ENCODE data around the gene CGN.
"Not testable (repeated sequence)": the region's sequence is repeated elsewhere in the genome, so short reads cannot be mapped to it uniquely, and the experiment has no call there.

The CGN gene

DNA sequence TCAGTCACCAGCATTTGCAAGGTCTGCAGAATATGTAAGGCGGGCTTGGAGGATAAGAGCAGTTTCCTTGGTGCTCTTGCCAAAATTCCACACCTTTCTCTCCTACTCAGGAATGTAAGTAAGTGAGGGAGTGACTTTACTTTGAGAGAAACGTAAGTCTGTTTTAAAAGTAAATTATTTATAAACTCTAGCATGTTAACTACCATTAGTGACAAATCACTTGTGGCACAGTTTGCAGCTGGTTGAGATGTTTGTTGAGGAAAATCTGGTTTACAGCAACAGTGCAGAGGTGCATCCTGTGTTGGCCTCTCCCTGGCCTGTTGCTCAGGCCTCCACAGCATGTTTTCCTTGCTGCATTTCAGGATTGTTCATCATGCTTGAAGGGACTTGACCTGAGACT, 8.5 kb downstream of the CGN start:
- Histone ChIP-seq H4K91ac (ENCODE audit: low read depth, low read length, poor library complexity) (no peak overlapping the region), H3K4me1 (ENCODE audit: control insufficient read depth in 2 of 2, insufficient read depth in 1 of 2, low read depth in 1 of 2, low read length in 2 of 2) (peaks cover 0 to 3% of the 10 kb centered on the region in 2 donors), H3K4me2 (ENCODE audit: insufficient read depth, low read length, poor library complexity, severe bottlenecking) (no peak overlapping the region), H2AK5ac (ENCODE audit: low read depth, low read length) (no peak overlapping the region), H3K14ac (ENCODE audit: low read length) (no peak overlapping the region), H3K4me3 (ENCODE audit: low read length in 2 of 2) (no peak overlapping the region), H2BK12ac (ENCODE audit: low read length) (no peak overlapping the region), H3K23ac (ENCODE audit: low read depth, low read length, poor library complexity) (no peak overlapping the region), H2BK120ac (ENCODE audit: low read depth, low read length) (no peak overlapping the region), H3K9me3 (replicated peaks in 1 of 2; ENCODE audit: control insufficient read depth in 2 of 2, insufficient read depth in 1 of 2, low read depth in 1 of 2, low read length in 2 of 2) (no peaks in the 10 kb centered on the region), H3K4ac (ENCODE audit: low read length) (no peak overlapping the region), H2AFZ (ENCODE audit: low read length) (no peak overlapping the region), H3K9ac (ENCODE audit: low read depth, low read length, poor library complexity) (no peak overlapping the region), H3K18ac (ENCODE audit: low read length) (no peak overlapping the region), H3K79me1 (ENCODE audit: low read depth, low read length) (no peaks in the 10 kb centered on the region), H2BK5ac (ENCODE audit: low read length) (no peak overlapping the region), H3K36me3 (replicated peaks in 1 of 2; ENCODE audit: control insufficient read depth in 2 of 2, insufficient read depth in 2 of 2, low read length in 2 of 2) (peaks cover 12 to 15% of the 10 kb centered on the region in 2 donors), H2BK15ac (ENCODE audit: low read length) (no peak overlapping the region), H3K27me3 (ENCODE audit: control insufficient read depth in 3 of 3, insufficient read depth in 3 of 3, low read depth in 1 of 3, low read length in 3 of 3) (no peaks in the 10 kb centered on the region), H3K27ac (replicated peaks; ENCODE audit: low read length) (no peak overlapping the region), H4K8ac (ENCODE audit: low read depth, low read length) (no peak overlapping the region)
- WGBS, 2 donors (ENCODE audit: extremely low coverage in 2 of 2, insufficient read length in 2 of 2, insufficient replicate concordance in 1 of 2), result no CpG with 5 or more reads among the region's 2 CpGs
- DNase-seq (ENCODE audit: low spot score), result no peak

DNA sequence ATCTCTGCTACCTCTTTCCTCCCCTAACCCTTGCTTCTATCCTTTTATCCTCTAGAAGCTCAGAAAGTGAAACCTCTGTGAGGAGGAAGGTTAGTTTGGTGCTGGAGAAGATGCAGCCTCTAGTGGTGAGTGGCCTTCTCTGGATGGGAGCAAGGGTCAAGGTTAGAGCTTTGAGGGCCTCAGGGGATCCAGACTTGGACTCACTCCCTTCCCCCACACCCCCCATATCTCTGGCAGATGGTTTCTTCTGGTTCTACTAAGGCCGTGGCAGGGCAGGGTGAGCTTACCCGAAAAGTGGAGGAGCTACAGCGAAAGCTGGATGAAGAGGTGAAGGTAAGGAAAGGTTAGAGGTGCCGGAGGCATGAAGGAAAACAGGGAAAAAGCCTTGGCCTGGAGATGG, 9.2 kb downstream of the CGN start:
- H3K36me3 ChIP-seq (replicated peaks in 1 of 2; ENCODE audit: control insufficient read depth in 2 of 2, insufficient read depth in 2 of 2, low read length in 2 of 2), result peaks cover 15 to 19% of the 10 kb centered on the region in 2 donors
- DNase-seq (ENCODE audit: low spot score), result no peak

DNA sequence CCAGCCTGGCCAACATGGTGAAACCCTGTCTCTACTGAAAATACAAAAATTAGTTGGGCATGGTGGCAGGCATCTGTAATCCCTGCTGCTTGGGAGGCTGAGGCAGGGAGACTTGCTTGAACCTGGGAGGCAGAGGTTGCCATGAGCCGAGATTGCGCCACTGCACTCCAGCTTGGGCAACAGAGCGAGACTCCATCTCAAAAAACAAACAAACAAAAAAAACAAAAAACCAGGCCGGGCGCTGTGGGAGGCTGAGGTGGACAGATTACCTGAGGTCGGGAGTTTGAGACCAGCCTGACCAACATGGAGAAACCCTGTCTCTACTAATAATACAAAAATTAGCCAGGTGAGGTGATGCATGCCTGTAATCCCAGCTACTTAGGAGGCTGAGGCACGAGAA, 11.2 kb downstream of the CGN start:
- H3K9me3 ChIP-seq (replicated peaks in 1 of 2; ENCODE audit: control insufficient read depth in 2 of 2, insufficient read depth in 1 of 2, low read depth in 1 of 2, low read length in 2 of 2); H3K4me1 ChIP-seq (ENCODE audit: control insufficient read depth in 2 of 2, insufficient read depth in 1 of 2, low read depth in 1 of 2, low read length in 2 of 2); H3K27ac ChIP-seq (replicated peaks; ENCODE audit: low read length); H3K27me3 ChIP-seq (ENCODE audit: control insufficient read depth in 3 of 3, insufficient read depth in 3 of 3, low read depth in 1 of 3, low read length in 3 of 3); H3K14ac ChIP-seq (ENCODE audit: low read length); H4K91ac ChIP-seq (ENCODE audit: low read depth, low read length, poor library complexity); H3K79me1 ChIP-seq (ENCODE audit: low read depth, low read length); H3K9ac ChIP-seq (ENCODE audit: low read depth, low read length, poor library complexity); H2BK120ac ChIP-seq (ENCODE audit: low read depth, low read length); H2BK12ac ChIP-seq (ENCODE audit: low read length); H2BK5ac ChIP-seq (ENCODE audit: low read length); H3K18ac ChIP-seq (ENCODE audit: low read length); H3K4me2 ChIP-seq (ENCODE audit: insufficient read depth, low read length, poor library complexity, severe bottlenecking); H3K4me3 ChIP-seq (ENCODE audit: low read length in 2 of 2); H2AK5ac ChIP-seq (ENCODE audit: low read depth, low read length); H2BK15ac ChIP-seq (ENCODE audit: low read length); DNase-seq (ENCODE audit: low spot score); H3K23ac ChIP-seq (ENCODE audit: low read depth, low read length, poor library complexity); H3K4ac ChIP-seq (ENCODE audit: low read length); H2AFZ ChIP-seq (ENCODE audit: low read length); H4K8ac ChIP-seq (ENCODE audit: low read depth, low read length): not testable (repeated sequence)
- H3K36me3 ChIP-seq (replicated peaks in 1 of 2; ENCODE audit: control insufficient read depth in 2 of 2, insufficient read depth in 2 of 2, low read length in 2 of 2), result peaks cover 18 to 24% of the 10 kb centered on the region in 2 donors
- no CpG with 5 or more reads among the region's 7 CpGs for WGBS, 2 donors (ENCODE audit: extremely low coverage in 2 of 2, insufficient read length in 2 of 2, insufficient replicate concordance in 1 of 2)

More for the DNA sequence above, 9.2 kb downstream of the CGN start:
- Histone ChIP-seq H2BK120ac (ENCODE audit: low read depth, low read length) (no peak overlapping the region), H4K8ac (ENCODE audit: low read depth, low read length) (no peak overlapping the region), H2AFZ (ENCODE audit: low read length) (no peak overlapping the region), H3K27me3 (ENCODE audit: control insufficient read depth in 3 of 3, insufficient read depth in 3 of 3, low read depth in 1 of 3, low read length in 3 of 3) (no peaks in the 10 kb centered on the region), H2BK12ac (ENCODE audit: low read length) (no peak overlapping the region), H3K4me3 (ENCODE audit: low read length in 2 of 2) (no peak overlapping the region), H4K91ac (ENCODE audit: low read depth, low read length, poor library complexity) (no peak overlapping the region), H3K79me1 (ENCODE audit: low read depth, low read length) (no peaks in the 10 kb centered on the region), H3K4ac (ENCODE audit: low read length) (no peak overlapping the region), H3K23ac (ENCODE audit: low read depth, low read length, poor library complexity) (no peak overlapping the region), H3K9me3 (replicated peaks in 1 of 2; ENCODE audit: control insufficient read depth in 2 of 2, insufficient read depth in 1 of 2, low read depth in 1 of 2, low read length in 2 of 2) (no peaks in the 10 kb centered on the region), H3K4me1 (ENCODE audit: control insufficient read depth in 2 of 2, insufficient read depth in 1 of 2, low read depth in 1 of 2, low read length in 2 of 2) (peaks cover 0 to 3% of the 10 kb centered on the region in 2 donors), H3K4me2 (ENCODE audit: insufficient read depth, low read length, poor library complexity, severe bottlenecking) (no peak overlapping the region), H3K27ac (replicated peaks; ENCODE audit: low read length) (no peak overlapping the region), H2BK15ac (ENCODE audit: low read length) (no peak overlapping the region), H2AK5ac (ENCODE audit: low read depth, low read length) (no peak overlapping the region), H3K18ac (ENCODE audit: low read length) (no peak overlapping the region), H3K9ac (ENCODE audit: low read depth, low read length, poor library complexity) (no peak overlapping the region), H2BK5ac (ENCODE audit: low read length) (no peak overlapping the region), H3K14ac (ENCODE audit: low read length) (no peak overlapping the region)
- no CpG with 5 or more reads among the region's 4 CpGs for WGBS, 2 donors (ENCODE audit: extremely low coverage in 2 of 2, insufficient read length in 2 of 2, insufficient replicate concordance in 1 of 2)

DNA sequence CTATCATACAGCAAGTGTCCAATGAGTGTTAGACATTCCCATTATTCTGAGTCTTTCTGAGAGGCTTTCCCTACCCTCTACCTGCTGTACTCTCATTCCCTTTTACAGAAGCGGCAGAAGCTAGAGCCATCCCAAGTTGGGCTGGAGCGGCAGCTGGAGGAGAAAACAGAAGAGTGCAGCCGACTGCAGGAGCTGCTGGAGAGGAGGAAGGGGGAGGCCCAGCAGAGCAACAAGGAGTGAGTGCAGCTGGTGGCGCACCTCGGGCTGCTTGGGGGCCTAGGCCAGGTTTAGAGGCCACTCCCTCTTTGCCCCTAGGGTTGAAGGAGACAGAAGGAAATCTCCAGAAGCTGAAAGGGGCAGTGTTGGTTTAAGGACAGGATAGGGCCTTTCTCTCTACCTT, 12.1 kb downstream of the CGN start:
- Histone ChIP-seq H2BK5ac (ENCODE audit: low read length) (no peak overlapping the region), H3K27me3 (ENCODE audit: control insufficient read depth in 3 of 3, insufficient read depth in 3 of 3, low read depth in 1 of 3, low read length in 3 of 3) (no peaks in the 10 kb centered on the region), H3K4me3 (ENCODE audit: low read length in 2 of 2) (no peak overlapping the region), H3K4me1 (ENCODE audit: control insufficient read depth in 2 of 2, insufficient read depth in 1 of 2, low read depth in 1 of 2, low read length in 2 of 2) (no peaks in the 10 kb centered on the region), H4K91ac (ENCODE audit: low read depth, low read length, poor library complexity) (no peak overlapping the region), H3K4ac (ENCODE audit: low read length) (no peak overlapping the region), H3K9me3 (replicated peaks in 1 of 2; ENCODE audit: control insufficient read depth in 2 of 2, insufficient read depth in 1 of 2, low read depth in 1 of 2, low read length in 2 of 2) (no peaks in the 10 kb centered on the region), H3K23ac (ENCODE audit: low read depth, low read length, poor library complexity) (no peak overlapping the region), H2AFZ (ENCODE audit: low read length) (no peak overlapping the region), H2AK5ac (ENCODE audit: low read depth, low read length) (no peak overlapping the region), H4K8ac (ENCODE audit: low read depth, low read length) (no peak overlapping the region), H3K14ac (ENCODE audit: low read length) (no peak overlapping the region), H3K9ac (ENCODE audit: low read depth, low read length, poor library complexity) (no peak overlapping the region), H3K18ac (ENCODE audit: low read length) (no peak overlapping the region), H3K27ac (replicated peaks; ENCODE audit: low read length) (no peak overlapping the region), H3K79me1 (ENCODE audit: low read depth, low read length) (no peaks in the 10 kb centered on the region), H3K4me2 (ENCODE audit: insufficient read depth, low read length, poor library complexity, severe bottlenecking) (no peak overlapping the region), H2BK12ac (ENCODE audit: low read length) (no peak overlapping the region), H2BK15ac (ENCODE audit: low read length) (no peak overlapping the region), H2BK120ac (ENCODE audit: low read depth, low read length) (no peak overlapping the region), H3K36me3 (replicated peaks in 1 of 2; ENCODE audit: control insufficient read depth in 2 of 2, insufficient read depth in 2 of 2, low read length in 2 of 2) (peaks cover 18 to 24% of the 10 kb centered on the region in 2 donors)
- no peak for DNase-seq (ENCODE audit: low spot score)
- WGBS, 2 donors (ENCODE audit: extremely low coverage in 2 of 2, insufficient read length in 2 of 2, insufficient replicate concordance in 1 of 2), result no CpG with 5 or more reads among the region's 5 CpGs
